T1000 (cell line): Measurements from ENCODE around the gene LAG3.

ENCODE experiments used
- DNase-seq: peaks from one replicate; lab custom pipeline; 2025; ENCODE audit warnings: mixed read lengths; lab: John Stamatoyannopoulos, UW

The LAG3 gene

DNA sequence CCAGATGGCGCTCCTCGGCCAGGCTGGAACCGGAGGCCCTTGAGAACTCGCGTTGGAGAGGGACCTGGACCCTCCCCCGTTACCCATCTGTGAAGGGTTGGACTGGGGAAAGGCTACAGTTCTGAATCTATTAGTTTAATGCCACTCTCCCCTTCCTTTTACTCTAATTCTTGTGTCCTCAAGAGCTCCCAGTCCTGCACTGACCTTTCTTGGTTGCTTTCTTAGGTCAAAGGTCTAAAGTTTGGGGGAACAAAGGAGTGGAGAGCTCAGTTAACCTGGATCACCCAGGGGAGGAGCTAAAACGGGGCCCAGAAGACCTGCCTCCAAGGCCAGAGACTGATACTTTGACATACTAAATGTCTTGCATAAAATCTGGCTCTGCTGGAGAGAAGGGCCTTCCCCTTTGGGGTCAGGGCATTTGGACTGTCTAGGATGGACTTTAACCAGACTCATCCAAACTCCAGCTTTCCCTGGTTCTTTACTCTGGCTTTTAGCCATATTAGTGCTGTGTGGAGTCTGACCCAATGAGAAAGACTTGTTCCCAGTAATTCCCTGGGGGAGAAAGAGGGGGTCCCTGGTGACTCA is 18.5 kb upstream of the LAG3 start:
- DNase-seq: no peak

DNA sequence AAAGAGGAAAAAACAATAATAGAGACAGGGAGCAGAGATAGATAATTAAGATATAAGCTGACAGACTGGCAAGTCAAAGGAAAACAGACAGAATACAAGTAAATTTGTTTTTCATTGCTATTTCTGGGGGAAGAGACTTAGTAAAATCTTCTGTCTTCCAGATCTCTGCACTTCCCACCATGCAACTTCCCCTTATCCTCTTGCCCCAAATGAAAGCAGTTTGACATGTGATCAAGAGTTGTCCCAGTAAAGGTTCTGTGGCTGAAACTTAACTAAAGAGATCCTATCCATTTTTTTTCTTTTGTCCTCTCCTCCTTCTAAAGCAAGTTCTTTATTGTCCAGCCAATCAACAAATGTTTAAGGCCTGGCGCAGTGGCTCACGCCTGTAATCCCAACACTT is 17.9 kb upstream of the LAG3 start:
- DNase-seq: no peak

DNA sequence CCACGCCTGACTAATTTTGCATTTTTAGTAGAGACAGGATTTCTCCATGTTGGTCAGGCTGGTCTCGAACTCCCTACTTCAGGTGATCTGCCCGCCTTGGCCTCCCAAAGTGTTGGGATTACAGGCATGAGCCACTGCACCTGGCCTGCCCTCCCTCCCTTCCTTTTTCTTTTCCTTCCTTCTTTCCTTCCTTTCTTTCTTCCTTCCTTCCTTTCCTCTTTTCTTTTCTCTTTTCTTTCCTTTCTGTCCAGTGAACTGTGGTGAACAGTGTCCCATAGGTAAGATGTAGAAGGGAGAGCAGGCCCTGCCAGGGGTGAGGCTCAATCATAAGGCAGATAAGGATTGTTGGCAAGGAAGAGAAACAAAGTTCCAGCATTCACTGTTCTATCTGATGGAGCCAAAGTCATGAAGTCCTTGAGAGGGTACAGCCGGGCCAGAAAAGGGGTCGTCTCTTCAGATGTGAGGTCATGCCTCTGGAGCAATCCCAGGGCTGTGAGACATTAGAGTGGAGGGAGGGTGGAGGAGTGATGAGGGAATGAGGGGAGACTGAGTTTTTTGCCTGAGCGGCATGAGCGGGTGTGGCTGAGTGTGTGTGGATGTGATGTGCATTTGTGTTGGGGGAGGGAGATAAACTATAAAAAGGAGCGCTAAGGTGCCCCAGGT is 15.2 kb upstream of the LAG3 start:
- DNase-seq: no peak

DNA sequence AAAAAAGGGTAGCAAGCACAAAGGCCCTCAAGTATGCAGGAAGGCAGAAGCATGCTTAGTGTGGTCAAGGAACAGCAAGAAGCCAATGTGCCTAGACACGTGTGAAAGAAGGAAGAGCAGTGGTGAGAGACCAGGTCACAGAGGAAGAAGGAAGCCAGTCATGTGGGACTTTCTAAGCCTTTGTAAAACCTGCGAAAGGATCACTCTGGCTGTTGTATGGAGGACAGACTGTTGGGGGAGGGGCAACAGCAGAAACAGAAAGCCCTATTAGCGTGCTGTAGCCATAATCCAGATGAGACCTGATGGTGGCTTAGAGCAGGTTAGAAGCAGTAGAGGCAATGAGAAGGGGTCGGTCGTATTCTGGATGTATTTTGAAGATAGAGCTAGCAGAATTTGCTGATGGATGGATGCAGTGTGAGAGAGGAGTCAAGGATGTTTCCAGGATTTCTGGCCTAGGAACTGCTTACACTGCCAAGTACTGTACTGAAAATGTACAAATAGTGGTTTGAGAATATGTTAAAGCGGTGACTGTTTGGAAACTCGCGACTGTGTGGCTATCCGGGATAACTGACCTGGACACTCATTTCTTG is 13.7 kb upstream of the LAG3 start:
- DNase-seq: no peak

DNA sequence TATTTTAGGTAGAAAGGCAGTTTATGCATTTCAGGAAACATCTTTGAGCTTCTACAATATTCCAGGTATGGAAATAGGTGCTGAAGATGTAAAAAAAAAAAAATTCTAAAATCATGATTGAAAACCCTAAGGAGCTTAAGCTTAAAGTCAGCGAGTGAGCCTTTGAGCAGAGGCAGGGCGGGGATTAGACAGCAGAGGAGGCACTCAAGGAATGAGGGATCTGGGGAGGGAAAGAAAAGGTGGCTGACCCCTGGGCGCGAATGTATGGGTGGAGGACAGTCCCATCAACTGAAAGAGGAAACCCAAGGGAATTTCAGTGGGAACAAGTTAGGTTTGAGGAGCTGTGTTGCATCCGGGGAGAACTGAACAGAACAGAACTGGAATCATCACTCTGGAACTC is 12.6 kb upstream of the LAG3 start:
- DNase-seq: no peak

DNA sequence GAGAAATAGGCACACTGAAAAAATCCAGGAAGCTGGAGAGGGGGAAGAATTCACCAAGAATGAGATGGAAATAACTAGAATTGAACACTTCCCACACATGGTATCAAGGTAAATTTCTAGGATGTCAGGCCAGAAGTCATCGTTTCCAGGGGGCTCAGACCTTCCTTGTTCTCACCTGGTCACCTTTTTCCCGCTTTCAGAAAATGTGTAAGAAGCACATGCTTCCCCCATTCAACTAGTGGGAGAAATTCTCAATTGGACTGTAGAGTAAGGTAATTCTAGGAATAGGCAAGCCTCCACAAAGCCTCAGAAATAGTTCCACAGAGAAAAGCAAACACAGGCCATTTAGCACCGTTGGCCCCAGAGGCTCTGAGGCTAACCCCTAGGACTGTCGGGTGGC is 8.9 kb upstream of the LAG3 start:
- no peak for DNase-seq

DNA sequence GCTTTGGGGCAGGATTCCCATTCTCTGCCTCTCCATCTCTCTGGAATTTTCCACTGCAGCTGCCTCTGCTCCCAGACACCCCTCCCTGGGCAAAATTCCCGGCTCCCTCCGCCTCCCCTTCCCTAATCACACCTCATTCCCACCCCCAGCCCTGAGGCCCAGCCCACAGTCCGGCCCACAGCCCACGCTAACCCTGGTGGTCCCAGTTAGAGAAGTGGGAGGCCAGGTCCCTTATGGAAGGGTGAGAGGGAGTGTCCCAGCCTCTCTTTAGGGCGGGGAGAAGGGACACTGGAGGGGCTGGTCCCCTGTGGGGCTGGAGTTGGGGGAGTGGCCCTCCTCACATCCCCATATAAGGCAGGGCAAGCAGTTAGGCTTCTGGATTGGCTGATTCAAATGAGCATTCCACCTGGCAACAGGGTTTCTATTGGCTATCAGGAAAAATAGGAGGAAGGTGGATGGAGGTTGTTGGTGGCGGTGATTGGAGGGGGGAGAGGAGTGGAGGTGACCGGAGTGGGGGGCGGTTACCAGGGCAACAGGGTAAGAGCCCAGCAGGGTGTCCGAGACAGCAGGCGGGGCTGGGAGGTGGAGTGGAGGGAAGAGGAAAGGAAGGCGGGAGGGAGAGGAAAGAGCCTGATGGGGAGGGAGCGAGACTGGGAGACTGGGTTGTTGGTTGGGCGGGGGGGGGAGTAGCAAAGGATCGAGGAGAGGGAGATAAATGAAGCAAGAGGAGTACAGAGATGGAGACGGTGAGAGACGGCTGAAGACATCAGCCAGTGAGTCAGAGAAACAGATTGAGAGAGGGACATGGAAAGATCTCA is 8.1 kb upstream of the LAG3 start:
- DNase-seq: peak; percentile 91

DNA sequence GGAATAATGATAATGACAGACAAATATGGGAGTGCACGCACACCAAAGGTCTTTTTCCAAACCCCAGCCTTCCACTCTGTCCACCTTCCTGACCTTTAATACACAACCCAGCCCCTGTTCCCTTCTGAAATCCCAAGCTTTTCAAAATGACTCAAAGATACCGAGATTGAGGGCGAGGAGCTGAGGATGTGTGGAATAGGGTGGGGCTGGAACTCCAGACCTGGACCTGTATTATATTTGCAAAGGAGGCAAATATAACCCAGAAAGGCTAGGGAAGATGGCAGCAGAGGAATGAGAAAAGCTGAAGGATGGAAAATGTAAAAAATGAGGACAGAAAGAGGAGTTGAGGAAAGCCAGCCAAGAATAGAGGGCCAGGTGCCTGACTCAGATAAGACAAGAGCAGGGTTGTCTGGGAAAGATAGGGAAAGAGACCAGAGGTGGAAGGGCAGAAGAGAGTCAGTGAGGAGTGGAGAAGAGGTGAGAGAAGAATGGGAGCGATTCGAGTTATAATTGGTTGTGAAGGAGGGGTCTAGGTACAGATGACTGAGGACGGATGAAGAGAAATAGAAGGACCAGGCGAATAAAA is 7.2 kb upstream of the LAG3 start:
- no peak for DNase-seq

DNA sequence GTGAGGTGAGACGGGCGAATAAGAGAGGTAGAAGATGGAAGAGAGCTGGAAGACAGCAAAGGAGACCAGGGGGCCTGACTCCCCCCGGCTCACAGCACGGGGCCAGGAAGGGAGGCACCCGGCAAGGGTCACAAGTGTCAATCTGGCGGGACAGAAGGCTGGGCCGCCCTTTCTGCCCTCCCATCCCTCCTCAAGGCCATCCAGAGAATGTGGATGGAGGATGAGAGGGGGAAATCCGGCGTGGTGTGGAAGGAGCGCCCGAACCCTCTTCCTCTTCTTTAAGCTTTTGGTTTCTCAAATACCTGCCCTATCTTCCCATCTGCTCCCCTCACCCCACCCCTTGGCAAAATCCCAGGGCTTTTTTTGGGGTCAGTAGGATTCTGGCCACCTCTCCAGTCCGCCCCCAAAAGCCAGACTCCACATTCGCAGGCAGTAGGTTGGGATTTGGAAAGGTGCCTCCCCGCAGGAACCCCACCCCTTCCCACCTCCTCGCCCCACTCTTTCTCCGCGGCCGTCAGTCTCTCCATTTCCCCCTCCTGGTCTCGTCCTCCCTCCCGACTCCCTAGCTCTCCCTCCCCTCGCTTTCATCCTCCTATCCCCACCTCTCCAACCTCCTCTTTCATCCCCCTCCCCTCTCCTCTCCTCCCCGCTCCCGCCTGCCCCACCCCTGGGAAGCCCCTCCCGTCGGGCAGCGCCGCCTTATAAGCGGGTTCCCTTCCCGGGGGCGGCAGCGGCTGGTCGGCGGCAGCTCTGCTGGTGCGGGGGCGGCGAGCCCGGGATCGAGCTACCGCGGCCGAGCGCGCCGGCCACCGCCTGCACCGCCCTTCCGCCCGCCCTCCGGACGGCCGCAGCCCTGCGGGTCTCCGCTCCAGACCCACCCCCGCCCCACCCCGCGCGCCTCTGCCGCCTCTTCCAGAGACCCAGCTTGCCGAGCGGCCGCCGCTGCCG is 6.4 kb upstream of the LAG3 start, which contains the start of gene PTMS:
TSS of gene PTMS (plus strand) at position 730 of the 948 bp plus-strand sequence. CDS start 343 bp downstream, outside the sequence.
- peak; percentile 59 for DNase-seq

DNA sequence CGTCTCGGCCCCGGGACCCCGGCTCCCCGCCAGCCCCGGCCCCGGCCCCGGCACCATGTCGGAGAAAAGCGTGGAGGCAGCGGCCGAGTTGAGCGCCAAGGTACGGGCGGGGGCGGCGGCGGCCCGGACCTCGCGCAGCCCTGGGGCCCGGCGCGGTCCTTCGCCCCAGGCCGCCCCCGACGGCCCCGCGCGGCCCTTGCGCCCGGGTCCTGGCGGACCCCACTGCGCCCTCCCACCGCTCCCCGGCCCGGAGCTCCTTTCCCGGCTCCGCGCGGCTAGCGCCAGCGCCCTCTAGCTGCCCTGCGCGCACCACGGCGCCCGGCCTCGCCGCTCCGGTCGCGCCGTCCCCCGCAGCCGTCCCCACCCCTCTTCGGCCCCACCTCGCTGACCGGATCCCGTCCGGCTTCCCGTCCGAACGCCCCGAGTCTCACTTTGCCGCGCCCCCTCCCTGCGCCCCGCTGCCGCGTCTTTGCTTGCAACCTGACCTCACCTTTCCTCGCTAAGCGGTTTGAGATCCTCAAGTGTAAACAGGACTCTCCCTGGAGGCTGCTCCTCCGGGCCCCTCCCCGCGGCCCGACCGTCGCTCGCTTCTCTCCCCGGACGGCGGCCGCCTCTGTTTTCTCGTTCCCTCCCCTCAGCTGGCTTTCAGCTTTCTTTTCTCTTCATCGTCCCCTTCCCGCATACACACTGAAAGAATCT is 5.5 kb upstream of the LAG3 start:
- peak; percentile 18 for DNase-seq

DNA sequence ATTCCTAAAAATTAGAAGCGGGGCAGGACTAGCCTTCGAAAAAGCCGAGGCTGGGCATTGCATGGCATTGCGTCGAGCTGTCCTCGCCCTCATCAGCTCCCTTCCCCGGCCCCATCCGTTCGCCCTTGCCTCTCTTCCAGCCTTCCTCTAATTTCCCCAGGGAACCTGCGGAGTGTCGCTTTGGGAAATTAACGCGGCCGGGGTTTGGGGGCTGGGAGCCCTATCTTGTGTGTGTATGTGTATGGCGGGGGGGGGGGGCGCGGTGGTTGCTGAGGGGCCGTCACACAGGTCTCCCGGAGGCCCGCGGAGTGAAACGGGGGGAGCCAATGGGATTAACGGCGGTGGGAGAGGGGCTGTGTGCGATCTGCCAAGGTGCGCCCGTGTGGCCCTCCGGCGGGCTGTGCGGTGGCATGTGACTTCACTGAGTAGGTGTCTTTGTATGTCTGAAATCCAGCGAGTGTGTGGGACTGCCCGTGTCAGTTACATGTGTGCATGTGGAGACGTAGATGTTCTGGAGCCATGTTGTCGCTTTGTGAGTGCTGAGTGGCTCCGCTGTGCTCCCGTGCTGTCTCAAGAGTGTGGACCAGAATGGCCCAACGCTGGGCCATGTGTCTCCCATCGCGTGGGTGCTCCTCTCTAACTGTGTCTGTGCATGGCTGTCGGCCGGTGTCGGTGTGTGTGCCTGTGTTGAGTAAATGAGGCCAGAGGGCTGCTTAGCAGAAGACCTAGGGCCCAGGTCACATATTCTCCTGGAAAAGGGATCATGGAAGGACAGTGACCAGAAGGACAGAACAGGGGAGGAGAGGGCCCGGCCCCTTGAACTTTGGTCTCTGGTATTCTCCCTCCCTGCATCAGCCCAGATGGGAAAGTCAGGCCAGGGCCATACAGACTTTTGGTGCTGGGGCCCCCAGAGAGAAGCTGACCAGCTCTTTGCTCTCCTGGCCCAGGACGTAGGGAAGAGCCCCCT is 4.7 kb upstream of the LAG3 start:
- DNase-seq: no peak

DNA sequence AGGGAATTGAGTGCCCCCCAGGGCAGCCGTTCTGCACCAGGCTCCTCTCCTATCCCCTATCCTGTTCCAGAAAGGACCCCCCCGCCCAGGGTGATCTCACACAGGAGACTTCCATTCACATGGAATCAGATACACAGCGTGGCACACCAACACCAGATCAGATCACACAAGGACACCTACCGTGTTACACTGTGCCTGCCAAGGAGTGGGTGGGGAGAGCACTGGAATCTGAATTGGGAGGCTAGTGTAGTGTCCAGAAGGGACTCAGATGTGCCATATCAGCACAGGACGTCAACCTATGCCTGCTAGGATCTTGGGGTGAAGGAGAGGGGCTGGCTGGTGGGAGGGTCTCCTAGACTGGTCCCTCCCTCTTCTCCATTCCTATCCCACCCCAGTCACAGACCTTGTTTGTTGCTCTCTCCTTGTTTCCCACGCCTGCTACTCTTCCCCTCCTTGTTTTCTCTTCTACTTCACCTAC is 3.8 kb upstream of the LAG3 start:
- no peak for DNase-seq

DNA sequence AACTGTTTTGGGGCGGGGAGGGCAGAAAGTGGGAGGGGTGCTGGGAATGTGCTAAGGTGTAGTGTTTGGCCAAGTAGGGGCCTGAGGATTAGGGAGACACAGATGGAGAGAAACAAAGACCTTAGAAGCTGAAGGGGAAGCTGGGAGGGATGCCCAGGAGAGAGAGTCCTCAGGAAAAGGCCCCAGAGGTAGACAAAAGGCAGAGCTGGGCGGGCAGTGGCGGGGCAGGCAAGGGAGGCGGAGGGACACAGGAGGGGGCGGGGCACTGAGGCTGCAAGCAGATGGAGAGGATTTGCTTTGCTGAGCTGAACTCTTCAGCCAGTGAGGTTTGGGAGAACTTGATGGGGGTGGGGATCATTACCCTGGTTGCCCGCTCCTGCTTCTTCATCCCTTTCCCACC is 3.3 kb upstream of the LAG3 start:
- DNase-seq: no peak

DNA sequence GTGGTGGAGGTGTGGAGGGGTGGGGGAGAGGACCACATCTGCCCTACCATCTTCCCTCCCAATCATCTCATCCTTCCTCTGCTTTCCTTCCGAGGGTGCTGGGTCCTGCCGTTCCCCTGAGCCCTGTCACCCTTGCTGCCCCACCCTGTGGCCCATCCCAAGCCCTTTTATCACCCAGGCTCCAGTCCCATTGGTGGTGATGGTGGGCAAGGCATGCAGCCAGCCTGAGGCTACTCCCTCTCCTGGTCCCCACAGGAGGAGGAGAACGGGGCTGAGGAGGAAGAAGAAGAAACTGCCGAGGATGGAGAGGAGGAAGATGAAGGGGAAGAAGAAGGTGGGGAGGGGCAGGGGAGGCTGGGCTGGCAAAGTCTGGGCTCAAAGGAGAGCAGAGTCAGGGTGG is 2.7 kb upstream of the LAG3 start:
- no peak for DNase-seq

DNA sequence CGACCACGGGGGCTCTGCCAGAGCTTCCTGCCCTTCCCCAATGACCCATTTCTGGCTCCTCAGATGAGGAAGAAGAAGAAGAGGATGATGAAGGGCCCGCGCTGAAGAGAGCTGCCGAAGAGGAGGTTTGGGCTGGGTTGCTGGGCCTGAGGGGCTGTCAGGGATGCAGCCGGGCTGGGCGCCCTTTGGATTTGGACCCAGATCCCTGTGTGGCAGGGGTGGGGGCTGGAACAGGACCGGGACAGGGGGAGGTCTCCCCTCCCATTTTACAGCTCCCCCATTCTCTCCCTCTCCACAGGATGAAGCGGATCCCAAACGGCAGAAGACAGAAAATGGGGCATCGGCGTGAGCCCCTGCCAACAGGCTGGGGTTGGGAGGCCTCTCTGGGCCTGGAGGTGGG is 2.2 kb upstream of the LAG3 start:
- no peak for DNase-seq

DNA sequence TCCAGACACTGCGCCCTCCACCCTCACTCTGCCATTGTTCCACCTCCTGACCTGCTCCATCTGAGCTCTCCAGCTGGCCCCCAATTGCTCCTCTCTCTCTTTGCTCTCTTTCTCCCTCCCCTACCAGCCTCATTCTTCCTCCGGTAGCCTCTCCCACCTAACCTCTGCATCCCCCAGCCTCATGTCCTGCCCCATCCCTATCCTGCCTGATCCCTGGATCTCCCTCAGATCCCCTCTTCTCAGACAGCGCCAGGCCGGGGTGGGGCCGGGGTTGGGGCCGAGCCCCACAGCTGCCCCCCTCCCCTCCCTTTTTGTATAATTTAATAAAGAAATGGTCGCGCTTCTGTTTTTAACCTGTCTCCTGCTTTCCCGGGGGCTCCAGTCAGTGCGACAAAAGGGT is 1.7 kb upstream of the LAG3 start:
- DNase-seq: no peak

DNA sequence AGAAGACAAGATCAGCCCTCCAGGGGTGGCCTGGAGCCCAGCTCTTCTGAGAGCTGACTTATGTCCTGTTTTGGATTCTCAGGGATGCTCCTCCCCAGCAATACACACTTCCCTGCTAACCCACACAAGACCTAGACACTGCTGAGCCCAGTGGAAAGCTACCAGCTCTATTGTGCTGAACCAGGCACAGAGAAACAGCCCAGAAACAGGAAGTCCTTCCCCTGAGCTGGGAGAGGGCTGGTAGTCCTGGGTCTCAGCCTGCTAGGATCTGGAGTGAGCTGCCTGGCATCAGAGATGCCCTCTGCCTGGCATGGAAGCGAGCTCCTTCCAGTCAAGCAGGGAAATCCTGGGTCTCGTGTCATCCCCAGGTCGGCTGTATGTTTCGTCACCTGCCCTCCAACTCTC is 1.2 kb upstream of the LAG3 start:
- DNase-seq: no peak

DNA sequence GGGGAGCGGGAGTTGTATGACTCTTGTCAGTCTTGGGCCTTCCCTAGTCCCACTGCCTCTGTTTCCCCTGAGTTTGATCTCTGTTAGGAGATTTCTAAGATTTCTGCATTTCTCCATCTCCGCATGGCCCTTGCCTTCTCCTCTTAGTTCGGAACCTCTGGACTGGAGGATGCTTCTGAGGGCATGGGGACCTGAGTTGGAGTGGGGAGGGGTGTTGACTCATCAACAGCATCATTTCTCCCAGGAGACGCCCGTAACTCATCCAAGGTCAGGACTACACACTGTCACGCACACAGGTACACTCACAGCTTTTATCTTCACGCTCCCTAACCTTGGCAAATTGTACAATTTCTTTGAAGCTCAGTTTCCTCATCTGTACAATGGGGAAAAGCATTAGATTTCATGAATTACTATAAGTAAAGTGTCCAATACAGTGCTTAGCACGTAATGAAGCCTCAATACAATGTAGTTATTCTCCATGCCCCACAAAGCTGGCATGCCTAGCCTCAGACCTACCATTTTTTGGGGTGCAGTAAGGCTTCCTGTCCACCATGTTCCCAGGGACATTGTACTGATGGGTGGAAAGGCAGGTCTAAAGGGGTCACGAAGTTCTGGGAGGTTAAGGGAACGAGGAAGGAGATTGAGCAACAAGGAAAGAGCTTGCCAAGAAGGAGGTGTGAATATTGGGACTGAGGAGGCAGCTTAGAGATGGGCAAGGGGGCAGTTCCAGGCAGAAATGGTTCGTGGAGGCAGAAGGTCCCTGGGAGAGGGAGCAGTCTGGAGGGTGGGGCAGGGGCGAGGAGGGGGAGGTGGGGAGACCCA is 600 bp upstream of the LAG3 start:
- DNase-seq: no peak
